H1 (cell line): ENCODE measurements around the gene L3HYPDH. TPM values are rescaled to one million over a fixed set of nuclear protein-coding genes. Genes with fewer than 3 reads are reported as not detected.

Experiments used
- CHD2 ChIP-seq: IDR thresholded peaks from 2 replicates; pipeline ENCODE4 v1.6.1; 2012; ENCODE audit warnings: low read length, improper control_type of control experiment
- CHD7 ChIP-seq: fragments of 300-600 bp; sonication (generic); IDR thresholded peaks from 2 replicates; pipeline ENCODE4 v1.7.1; 2012; ENCODE audit warnings: low read length, moderate library complexity, mild to moderate bottlenecking, inconsistent platforms; ENCODE audit not compliant: insufficient replicate concordance
- EGR1 ChIP-seq: IDR thresholded peaks from 2 replicates; pipeline ENCODE4 v1.6.1; 2011; ENCODE audit warnings: low read depth, low read length, borderline replicate concordance
- KDM1A ChIP-seq: fragments of 200-600, 300-600 bp; sonication (generic); IDR thresholded peaks from 2 replicates; pipeline ENCODE4 v1.7.1; 2016; ENCODE audit warnings: mild to moderate bottlenecking, low read length, borderline replicate concordance
- SIX5 ChIP-seq: IDR thresholded peaks from 2 replicates; pipeline ENCODE4 v1.6.1; 2011; ENCODE audit warnings: mild to moderate bottlenecking, low read depth, low read length
- polyA plus RNA-seq, 7 experiments: library from polyadenylated mRNA; depleted of rRNA in 3 of 7; stranded (reverse) in 5 of 7; unstranded in 2 of 7; fragments of >200 nt in 5 of 7; fragments of 200-250 nt in 2 of 7; gene quantifications; 1 replicate in 5 of 7; 2 replicates in 1 of 7; 4 replicates in 1 of 7; pipeline versions ENCODE4 v1.2.1 to v1.2.3, GENCODE V29; 2011 to 2013; ENCODE audit warnings: missing spikeins in 2 of 7, mixed read lengths in 2 of 7
- total RNA-seq: library from RNA; stranded (reverse); fragmentation: NEBNext Ultra II Directional; extraction: Animal tissue kit (Norgen Biotek cat#: 25700); gene quantifications from 2 replicates; pipeline ENCODE4 v1.2.1, GENCODE V29; 2021

L3HYPDH gene
- total and polyA plus RNA-seq, 2 of the 8 experiments (the other 6 are each of a cell fraction or from before 2014, with no cell fraction given), result 11.2 to 15.8 TPM

- TF ChIP-seq CHD7 (no peak), KDM1A (no peak), CHD2 (no peak), SIX5 (no peak), EGR1 (no peak)
These were observed 845 bp downstream of the L3HYPDH start (continued) for GRCh38 chr14:59483363-59483762.
